MM.1S (cell line): ENCODE measurements around the gene TEX48.

ENCODE experiments used
- DNase-seq: peaks from one replicate; pipeline ENCODE4 v3.0.0-alpha.2; 2015
- H2AFZ ChIP-seq: fragments of 300-600 bp; sonication (generic); 2 replicates; pipeline ENCODE4 v1.6.0; 2016; ENCODE audit warnings: antibody characterized with exemption, low read length
- H3F3A ChIP-seq: fragments of 300-600 bp; sonication (generic); 2 replicates; pipeline ENCODE4 v1.6.1; 2016; ENCODE audit warnings: mild to moderate bottlenecking, antibody characterized with exemption, low read length, moderate library complexity, mixed read lengths; ENCODE audit not compliant: insufficient read depth
- H3K27ac ChIP-seq: fragments of 300-600 bp; sonication (generic); 2 replicates; pipeline ENCODE4 v1.5.1; 2016; ENCODE audit warnings: mild to moderate bottlenecking, low read length
- H3K27me3 ChIP-seq: fragments of 300-600 bp; sonication (generic); replicated peaks from 2 replicates; pipeline ENCODE4 v1.6.0; 2016; ENCODE audit warnings: low read length; ENCODE audit not compliant: insufficient read depth
- H3K36me3 ChIP-seq: fragments of 300-600 bp; sonication (generic); replicated peaks from 2 replicates; pipeline ENCODE4 v1.6.1; 2016; ENCODE audit warnings: mild to moderate bottlenecking, low read length, mixed read lengths; ENCODE audit not compliant: insufficient read depth
- H3K4me1 ChIP-seq: fragments of 300-600 bp; sonication (generic); 2 replicates; pipeline ENCODE4 v1.6.1; 2016; ENCODE audit warnings: low read length, mixed read lengths
- H3K4me2 ChIP-seq: fragments of 300-600 bp; sonication (generic); 2 replicates; pipeline ENCODE4 v1.6.0; 2016; ENCODE audit warnings: low read depth, low read length
- H3K4me3 ChIP-seq: fragments of 300-600 bp; sonication (generic); 2 replicates; pipeline ENCODE4 v1.5.1; 2016; ENCODE audit warnings: low read length, mixed read lengths
- H3K79me2 ChIP-seq: fragments of 300-600 bp; sonication (generic); 2 replicates; pipeline ENCODE4 v1.6.1; 2016; ENCODE audit warnings: mixed run types, low read length, mixed read lengths
- H3K9ac ChIP-seq: fragments of 300-600 bp; sonication (generic); 2 replicates; pipeline ENCODE4 v1.6.1; 2016; ENCODE audit warnings: low read length, mixed read lengths
- H3K9me2 ChIP-seq: fragments of 300-600 bp; sonication (generic); replicated peaks from 2 replicates; pipeline ENCODE4 v1.6.1; 2016; ENCODE audit warnings: mild to moderate bottlenecking, low read length, mixed read lengths; ENCODE audit not compliant: insufficient read depth
- H3K9me3 ChIP-seq: fragments of 300-600 bp; sonication (generic); replicated peaks from 2 replicates; pipeline ENCODE4 v1.6.1; 2016; ENCODE audit warnings: mild to moderate bottlenecking, low read length, mixed read lengths; ENCODE audit not compliant: insufficient read depth
- H4K20me1 ChIP-seq: fragments of 300-600 bp; sonication (generic); 2 replicates; pipeline ENCODE4 v1.6.1; 2016; ENCODE audit warnings: mild to moderate bottlenecking, low read length, moderate library complexity, mixed read lengths; ENCODE audit not compliant: insufficient read depth
- EZH2 ChIP-seq: fragments of 300-600 bp; sonication (generic); optimal IDR thresholded peaks from 2 replicates; pipeline ENCODE3; 2017; ENCODE audit warnings: low read depth, mild to moderate bottlenecking, antibody characterized with exemption, low read length, mixed read lengths
- EZH2phosphoT487 ChIP-seq: fragments of 300-600 bp; sonication (generic); IDR thresholded peaks from 2 replicates; pipeline ENCODE4 v1.6.1; 2018; ENCODE audit warnings: antibody characterized with exemption, low read length
- TF ChIP-seq, protein P1 (sequence below): fragments of 300-600 bp; sonication (generic); IDR thresholded peaks from 2 replicates; pipeline ENCODE4 v1.5.1; 2016; ENCODE audit warnings: antibody characterized with exemption, low read length, mixed read lengths

The TEX48 gene

DNA sequence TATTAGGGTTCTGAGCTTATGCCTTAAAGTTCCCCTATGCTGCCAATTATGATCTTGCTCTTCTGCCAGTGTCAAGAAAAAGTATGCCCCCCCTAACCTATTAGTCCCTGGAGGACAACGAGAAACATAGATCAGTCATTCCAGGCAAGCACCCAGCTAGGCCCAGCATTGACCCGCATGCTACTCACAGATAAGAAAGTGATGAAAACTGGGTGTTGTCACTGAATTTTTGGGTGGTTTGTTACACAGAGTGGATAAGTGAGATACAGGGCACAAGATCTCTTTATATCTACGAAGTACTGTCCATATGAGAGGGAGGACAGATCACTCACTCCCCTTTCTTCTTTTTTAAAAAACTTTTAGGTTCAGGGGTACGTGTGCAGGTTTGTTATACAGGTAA lies 6.4 kb upstream of the TEX48 start:
- Histone ChIP-seq H3K27ac (no peak overlapping the region), H3K4me2 (no peak overlapping the region), H3K27me3 (no peaks in the 10 kb centered on the region), H4K20me1 (no peaks in the 10 kb centered on the region), H3K9me3 (no peaks in the 10 kb centered on the region), H3K79me2 (no peaks in the 10 kb centered on the region), H3K36me3 (no peaks in the 10 kb centered on the region), H3K9me2 (no peaks in the 10 kb centered on the region; the same call in 1 of the 2 replicates), H3F3A (no peaks in the 10 kb centered on the region), H2AFZ (no peak overlapping the region), H3K4me1 (no peaks in the 10 kb centered on the region), H3K4me3 (no peak overlapping the region), H3K9ac (no peak overlapping the region)
- TF ChIP-seq EZH2 (no peak), EZH2phosphoT487 (no peak)
- TF ChIP-seq, protein P1, sequence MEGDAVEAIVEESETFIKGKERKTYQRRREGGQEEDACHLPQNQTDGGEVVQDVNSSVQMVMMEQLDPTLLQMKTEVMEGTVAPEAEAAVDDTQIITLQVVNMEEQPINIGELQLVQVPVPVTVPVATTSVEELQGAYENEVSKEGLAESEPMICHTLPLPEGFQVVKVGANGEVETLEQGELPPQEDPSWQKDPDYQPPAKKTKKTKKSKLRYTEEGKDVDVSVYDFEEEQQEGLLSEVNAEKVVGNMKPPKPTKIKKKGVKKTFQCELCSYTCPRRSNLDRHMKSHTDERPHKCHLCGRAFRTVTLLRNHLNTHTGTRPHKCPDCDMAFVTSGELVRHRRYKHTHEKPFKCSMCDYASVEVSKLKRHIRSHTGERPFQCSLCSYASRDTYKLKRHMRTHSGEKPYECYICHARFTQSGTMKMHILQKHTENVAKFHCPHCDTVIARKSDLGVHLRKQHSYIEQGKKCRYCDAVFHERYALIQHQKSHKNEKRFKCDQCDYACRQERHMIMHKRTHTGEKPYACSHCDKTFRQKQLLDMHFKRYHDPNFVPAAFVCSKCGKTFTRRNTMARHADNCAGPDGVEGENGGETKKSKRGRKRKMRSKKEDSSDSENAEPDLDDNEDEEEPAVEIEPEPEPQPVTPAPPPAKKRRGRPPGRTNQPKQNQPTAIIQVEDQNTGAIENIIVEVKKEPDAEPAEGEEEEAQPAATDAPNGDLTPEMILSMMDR: no peak
- no peak for DNase-seq

GRCh38 chr9:114687034-114687433 lies 5.0 kb upstream of the TEX48 start:
- no peaks in the 10 kb centered on the region; the same call in 1 of the 2 replicates for H3K9me2 ChIP-seq
- no peaks in the 10 kb centered on the region for H3K9me3 ChIP-seq
- no peaks in the 10 kb centered on the region for H3F3A ChIP-seq
- no peak overlapping the region for H3K4me3 ChIP-seq
- no peaks in the 10 kb centered on the region for H3K27me3 ChIP-seq
- no peaks in the 10 kb centered on the region for H3K4me1 ChIP-seq
- TF ChIP-seq, protein P1: no peak
- no peak for TF ChIP-seq EZH2
- H3K4me2 ChIP-seq: no peak overlapping the region
- H3K36me3 ChIP-seq: no peaks in the 10 kb centered on the region
- no peak overlapping the region for H3K27ac ChIP-seq
- H4K20me1 ChIP-seq: no peaks in the 10 kb centered on the region
- no peak overlapping the region for H3K9ac ChIP-seq
- H2AFZ ChIP-seq: no peak overlapping the region
- no peaks in the 10 kb centered on the region for H3K79me2 ChIP-seq
- DNase-seq: no peak

DNA sequence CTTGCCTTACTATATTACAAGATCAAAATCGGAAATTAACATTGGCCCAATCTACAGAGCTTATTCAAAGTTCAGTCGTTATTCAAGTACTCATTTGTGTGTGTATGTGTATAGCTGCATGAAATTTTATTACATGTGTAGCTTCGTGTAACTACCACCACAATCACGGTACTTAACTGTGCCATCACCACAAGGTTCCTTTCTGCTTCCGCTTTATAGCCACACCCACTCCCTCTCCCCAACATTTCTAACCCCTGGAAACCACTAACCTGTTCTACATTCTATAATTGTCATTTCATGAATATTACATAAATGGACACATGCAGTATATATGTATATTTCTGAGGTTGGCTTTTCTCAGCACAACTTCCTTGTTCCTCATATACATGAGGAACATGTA lies 4.0 kb upstream of the TEX48 start:
- Histone ChIP-seq H3K4me1 (peaks cover 5% of the 10 kb centered on the region), H3K79me2 (no peaks in the 10 kb centered on the region), H3K9me2 (no peaks in the 10 kb centered on the region; the same call in 1 of the 2 replicates), H4K20me1 (no peaks in the 10 kb centered on the region), H3K27ac (no peak overlapping the region), H3K9ac (no peak overlapping the region), H3K36me3 (no peaks in the 10 kb centered on the region), H2AFZ (no peak overlapping the region), H3F3A (0 out of 2 replicates have a peak, but pooled peaks cover 5% of the 10 kb centered on the region), H3K27me3 (no peaks in the 10 kb centered on the region), H3K4me2 (no peak overlapping the region), H3K4me3 (no peak overlapping the region), H3K9me3 (no peaks in the 10 kb centered on the region)
- no peak for DNase-seq
- no peak for TF ChIP-seq EZH2
- no peak for TF ChIP-seq EZH2phosphoT487
- TF ChIP-seq, protein P1: no peak
